ENCODE results near the gene IGFBP2.

Gene IGFBP2

GRCh38 chr2:216696751-216697560 lies 63.7 kb downstream of the IGFBP2 start:
- H3K4me3 ChIP-seq (replicated peaks in 1 of 2; ENCODE audit: low read depth in 2 of 2, low read length in 2 of 2): no peak overlapping the region
- DNase-seq (ENCODE audit: low read depth in 2 of 2): peak; percentile 51
- TF ChIP-seq CTCF (IDR thresholded peaks at IDR 0.05; ENCODE audit: low read depth, low read length): peak; percentile 67

- DNase-seq (ENCODE audit: low read depth in 2 of 2): no peak
- H3K4me3 ChIP-seq (replicated peaks in 1 of 2; ENCODE audit: low read depth in 2 of 2, low read length in 2 of 2): no peak overlapping the region
- no peak for TF ChIP-seq CTCF (IDR thresholded peaks at IDR 0.05; ENCODE audit: low read depth, low read length)
Measured at GRCh38 chr2:216698293-216698692, 65.1 kb downstream of the IGFBP2 start.

- DNase-seq (ENCODE audit: low read depth in 2 of 2): peak; percentile 74 to 78
- TF ChIP-seq CTCF (IDR thresholded peaks at IDR 0.05; ENCODE audit: low read depth, low read length): peak; percentile 67
Measured at GRCh38 chr2:216698895-216699294, 65.7 kb downstream of the IGFBP2 start.

GRCh38 chr2:216700088-216700567 lies 66.9 kb downstream of the IGFBP2 start:
- no peak overlapping the region for H3K4me3 ChIP-seq (replicated peaks in 1 of 2; ENCODE audit: low read depth in 2 of 2, low read length in 2 of 2)
- TF ChIP-seq CTCF (IDR thresholded peaks at IDR 0.05; ENCODE audit: low read depth, low read length): no peak
- no peak for DNase-seq (ENCODE audit: low read depth in 2 of 2)

More at GRCh38 chr2:216698895-216699294, 65.7 kb downstream of the IGFBP2 start:
- H3K4me3 ChIP-seq (replicated peaks in 1 of 2; ENCODE audit: low read depth in 2 of 2, low read length in 2 of 2): no peak overlapping the region

GRCh38 chr2:216700781-216701180 lies 67.6 kb downstream of the IGFBP2 start:
- no peak for TF ChIP-seq CTCF (IDR thresholded peaks at IDR 0.05; ENCODE audit: low read depth, low read length)
- no peak for DNase-seq (ENCODE audit: low read depth in 2 of 2)
- no peak overlapping the region for H3K4me3 ChIP-seq (replicated peaks in 1 of 2; ENCODE audit: low read depth in 2 of 2, low read length in 2 of 2)

GRCh38 chr2:216701544-216701943 lies 68.3 kb downstream of the IGFBP2 start:
- H3K4me3 ChIP-seq (replicated peaks in 1 of 2; ENCODE audit: low read depth in 2 of 2, low read length in 2 of 2): no peak overlapping the region
- TF ChIP-seq CTCF (IDR thresholded peaks at IDR 0.05; ENCODE audit: low read depth, low read length): no peak
- DNase-seq (ENCODE audit: low read depth in 2 of 2): no peak

Measured in cardiac fibroblast (primary cell).